Astrocyte (in vitro differentiated cells and primary cell): ENCODE data around the gene ADAMTS17. TPM values are rescaled to one million over a fixed set of nuclear protein-coding genes. Genes with fewer than 3 reads are reported as not detected.

Experiments used
- DNase-seq: peaks from one replicate; pipeline ENCODE4 v3.0.0-alpha.2; 2010; ENCODE audit warnings: low read depth
- FAIRE-seq: peaks from 2 replicates; lab custom pipeline; 2011; peaks lifted over from hg19 to GRCh38; lab: Jason Lieb, UNC
- H2AFZ ChIP-seq: 2 replicates; pipeline ENCODE4 v1.6.0; 2012; ENCODE audit warnings: low read depth, low read length, inconsistent platforms
- H3K27ac ChIP-seq: 2 replicates; pipeline ENCODE4 v1.5.1; 2011; ENCODE audit warnings: low read depth, low read length, inconsistent platforms
- H3K27me3 ChIP-seq: 2 replicates; pipeline ENCODE4 v1.6.0; 2011; ENCODE audit warnings: low read length, inconsistent platforms; ENCODE audit not compliant: insufficient read depth
- H3K36me3 ChIP-seq: 2 replicates; pipeline ENCODE4 v1.5.1; 2011; ENCODE audit warnings: low read length, inconsistent platforms; ENCODE audit not compliant: insufficient read depth
- H3K4me1 ChIP-seq: 2 replicates; pipeline ENCODE4 v1.5.1; 2011; ENCODE audit warnings: low read length, inconsistent platforms; ENCODE audit not compliant: insufficient read depth
- H3K4me2 ChIP-seq: 2 replicates; pipeline ENCODE4 v1.6.0; 2012; ENCODE audit warnings: low read length, inconsistent platforms
- H3K4me3 ChIP-seq: 2 replicates; pipeline ENCODE4 v1.5.1; 2011; ENCODE audit warnings: low read depth, mild to moderate bottlenecking, low read length, inconsistent platforms; ENCODE audit not compliant: insufficient read depth
- H3K79me2 ChIP-seq: 2 replicates; pipeline ENCODE4 v1.6.0; 2012; ENCODE audit warnings: mild to moderate bottlenecking, low read length, inconsistent platforms; ENCODE audit not compliant: insufficient read depth
- H3K9ac ChIP-seq: 2 replicates; pipeline ENCODE4 v1.6.0; 2012; ENCODE audit warnings: mild to moderate bottlenecking, low read length, inconsistent platforms
- H3K9me3 ChIP-seq: 2 replicates; pipeline ENCODE4 v1.5.1; 2012; ENCODE audit warnings: low read depth, mild to moderate bottlenecking, low read length, inconsistent platforms; ENCODE audit not compliant: insufficient read depth
- H4K20me1 ChIP-seq: 2 replicates; pipeline ENCODE4 v1.6.0; 2012; ENCODE audit warnings: low read length, inconsistent platforms; ENCODE audit not compliant: insufficient read depth
- H3K27ac Mint-ChIP-seq: one replicate; pipeline ENCODE4 v1.8.0; 2021; ENCODE audit warnings: mild to moderate bottlenecking, mixed read lengths; ENCODE audit not compliant: unreplicated experiment
- H3K27me3 Mint-ChIP-seq: one replicate; pipeline ENCODE4 v1.8.0; 2021; ENCODE audit warnings: low read depth, mixed read lengths; ENCODE audit not compliant: unreplicated experiment
- H3K36me3 Mint-ChIP-seq: one replicate; pipeline ENCODE4 v1.8.0; 2021; ENCODE audit warnings: low read depth, mixed read lengths; ENCODE audit not compliant: unreplicated experiment
- H3K4me1 Mint-ChIP-seq: one replicate; pipeline ENCODE4 v1.8.0; 2021; ENCODE audit warnings: low read depth, mixed read lengths; ENCODE audit not compliant: unreplicated experiment
- H3K4me3 Mint-ChIP-seq: one replicate; pipeline ENCODE4 v1.8.0; 2021; ENCODE audit warnings: mild to moderate bottlenecking, moderate library complexity, mixed read lengths; ENCODE audit not compliant: unreplicated experiment
- H3K9me3 Mint-ChIP-seq: one replicate; pipeline ENCODE4 v1.8.0; 2021; ENCODE audit warnings: mild to moderate bottlenecking, mixed read lengths; ENCODE audit not compliant: unreplicated experiment
- EZH2 ChIP-seq: IDR thresholded peaks from 2 replicates; pipeline ENCODE4 v1.6.1; 2012; ENCODE audit warnings: mild to moderate bottlenecking, low read length, inconsistent platforms; ENCODE audit not compliant: insufficient read depth
- total RNA-seq: library from RNA; stranded (reverse); gene quantifications from 2 replicates; pipeline ENCODE4 v1.2.1, GENCODE V29; 2021
- TF ChIP-seq, protein P1 (sequence below): IDR thresholded peaks from 2 replicates; pipeline ENCODE4 v1.5.1; 2011; ENCODE audit warnings: low read depth, mild to moderate bottlenecking, inconsistent platforms, low read length, moderate library complexity; ENCODE audit not compliant: insufficient read depth

Gene ADAMTS17
- total RNA-seq, 1 donor from 2014 or later = 0.27 TPM

DNA sequence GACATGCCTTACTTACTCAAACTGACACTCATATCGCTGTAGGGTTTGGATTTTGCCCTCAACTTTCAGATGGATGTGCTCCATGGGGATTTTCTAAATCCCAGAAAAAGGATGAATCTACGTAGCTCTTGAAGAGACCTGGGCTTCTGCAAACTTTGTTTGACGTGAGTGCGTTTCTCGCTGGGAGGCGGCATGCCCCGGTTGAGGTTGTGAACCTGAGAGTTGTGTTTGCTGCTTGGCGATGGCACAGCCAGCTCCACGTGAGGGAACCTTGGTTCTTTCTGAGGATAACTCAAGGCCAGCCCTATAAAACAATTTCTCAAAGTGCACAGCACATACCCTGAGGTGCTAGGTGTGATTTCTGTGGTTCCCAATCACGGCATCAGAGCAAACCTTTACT is 209.5 kb downstream of the ADAMTS17 start:
- TF ChIP-seq EZH2 = no peak
- TF ChIP-seq, protein P1, sequence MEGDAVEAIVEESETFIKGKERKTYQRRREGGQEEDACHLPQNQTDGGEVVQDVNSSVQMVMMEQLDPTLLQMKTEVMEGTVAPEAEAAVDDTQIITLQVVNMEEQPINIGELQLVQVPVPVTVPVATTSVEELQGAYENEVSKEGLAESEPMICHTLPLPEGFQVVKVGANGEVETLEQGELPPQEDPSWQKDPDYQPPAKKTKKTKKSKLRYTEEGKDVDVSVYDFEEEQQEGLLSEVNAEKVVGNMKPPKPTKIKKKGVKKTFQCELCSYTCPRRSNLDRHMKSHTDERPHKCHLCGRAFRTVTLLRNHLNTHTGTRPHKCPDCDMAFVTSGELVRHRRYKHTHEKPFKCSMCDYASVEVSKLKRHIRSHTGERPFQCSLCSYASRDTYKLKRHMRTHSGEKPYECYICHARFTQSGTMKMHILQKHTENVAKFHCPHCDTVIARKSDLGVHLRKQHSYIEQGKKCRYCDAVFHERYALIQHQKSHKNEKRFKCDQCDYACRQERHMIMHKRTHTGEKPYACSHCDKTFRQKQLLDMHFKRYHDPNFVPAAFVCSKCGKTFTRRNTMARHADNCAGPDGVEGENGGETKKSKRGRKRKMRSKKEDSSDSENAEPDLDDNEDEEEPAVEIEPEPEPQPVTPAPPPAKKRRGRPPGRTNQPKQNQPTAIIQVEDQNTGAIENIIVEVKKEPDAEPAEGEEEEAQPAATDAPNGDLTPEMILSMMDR = no peak
- Mint-ChIP-seq H3K27me3 (peaks cover 36% of the 10 kb centered on the region), H3K27ac (no peak overlapping the region), H3K4me1 (peaks cover 7% of the 10 kb centered on the region), H3K4me3 (no peak overlapping the region), H3K9me3 (peaks cover 14% of the 10 kb centered on the region), H3K36me3 (peaks cover 2% of the 10 kb centered on the region)
- Histone ChIP-seq H3K4me2 (no peak overlapping the region), H3K4me3 (no peak overlapping the region), H3K9me3 (no peaks in the 10 kb centered on the region), H3K36me3 (no peaks in the 10 kb centered on the region), H3K9ac (no peak overlapping the region), H3K4me1 (peaks cover 5% of the 10 kb centered on the region), H3K27ac (no peak overlapping the region), H3K79me2 (no peaks in the 10 kb centered on the region), H3K27me3 (peaks cover 3% of the 10 kb centered on the region), H2AFZ (no peak overlapping the region), H4K20me1 (no peaks in the 10 kb centered on the region)
- no peak for DNase-seq
- FAIRE-seq = no peak

DNA sequence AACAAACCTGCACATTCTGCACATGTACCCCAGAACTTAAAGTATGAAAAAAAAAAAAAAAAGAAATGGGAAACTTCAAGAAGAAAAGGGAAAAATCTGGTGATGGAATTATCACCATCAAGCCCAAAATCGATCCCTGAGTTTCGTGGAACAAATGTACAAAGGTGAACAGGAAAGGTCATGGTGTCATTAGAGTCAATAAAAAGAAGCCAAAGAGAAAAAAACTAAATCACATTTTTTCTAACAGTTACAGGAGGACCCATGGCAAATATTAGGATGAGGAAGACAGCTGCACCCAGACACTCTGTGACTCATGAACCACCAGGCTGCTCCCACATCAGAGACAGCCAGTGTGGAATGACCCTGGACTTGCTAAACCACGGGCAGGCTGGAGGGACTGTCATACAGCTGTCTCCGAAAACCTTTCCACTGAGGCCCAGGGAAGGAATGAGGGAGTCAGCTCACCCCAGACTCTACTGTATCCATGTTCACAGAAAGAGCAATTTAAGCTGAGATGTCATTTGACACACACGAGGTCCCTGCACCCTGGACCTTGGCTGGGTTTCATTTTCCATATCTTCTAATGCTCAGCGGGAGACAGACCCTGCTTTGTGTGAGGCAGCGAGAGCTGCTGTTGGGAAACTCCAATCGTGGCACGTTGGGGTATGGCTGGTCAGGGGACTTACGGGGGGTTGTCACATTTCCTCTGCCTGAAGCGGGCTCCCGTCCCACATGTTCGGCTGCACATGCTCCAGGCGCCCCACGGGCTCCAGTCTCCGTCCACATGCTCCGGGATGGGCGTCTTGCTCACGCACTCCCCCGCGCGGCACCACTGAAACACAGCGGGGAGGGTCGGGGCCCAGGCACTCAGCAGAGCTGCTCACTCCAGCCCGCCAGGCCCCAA is 210.2 kb downstream of the ADAMTS17 start:
- DNase-seq = peak; percentile 63
- Histone ChIP-seq H3K4me3 (no peak overlapping the region), H3K9ac (peak overlapping the region; percentile 7)

More for the DNA sequence above, 210.2 kb downstream of the ADAMTS17 start:
- no peaks in the 10 kb centered on the region for H3K9me3 ChIP-seq
- H3K79me2 ChIP-seq = no peaks in the 10 kb centered on the region
- H3K27ac Mint-ChIP-seq = peak overlapping the region; percentile 30
- no peak overlapping the region for H3K27ac ChIP-seq
- H3K36me3 Mint-ChIP-seq = peaks cover 2% of the 10 kb centered on the region
- FAIRE-seq = no peak
- peaks cover 5% of the 10 kb centered on the region for H3K4me1 ChIP-seq
- H3K36me3 ChIP-seq = no peaks in the 10 kb centered on the region
- H3K4me1 Mint-ChIP-seq = peaks cover 7% of the 10 kb centered on the region
- no peaks in the 10 kb centered on the region for H4K20me1 ChIP-seq
- peak overlapping the region; percentile 8 for H2AFZ ChIP-seq
- no peak overlapping the region for H3K4me3 Mint-ChIP-seq
- peaks cover 14% of the 10 kb centered on the region for H3K9me3 Mint-ChIP-seq
- H3K4me2 ChIP-seq = peak overlapping the region; percentile 42
- H3K27me3 ChIP-seq = peaks cover 3% of the 10 kb centered on the region
- no peak for TF ChIP-seq EZH2
- TF ChIP-seq, protein P1 = no peak
- H3K27me3 Mint-ChIP-seq = peaks cover 36% of the 10 kb centered on the region
